ENCODE results near the gene LYVE1.

The LYVE1 gene

DNA sequence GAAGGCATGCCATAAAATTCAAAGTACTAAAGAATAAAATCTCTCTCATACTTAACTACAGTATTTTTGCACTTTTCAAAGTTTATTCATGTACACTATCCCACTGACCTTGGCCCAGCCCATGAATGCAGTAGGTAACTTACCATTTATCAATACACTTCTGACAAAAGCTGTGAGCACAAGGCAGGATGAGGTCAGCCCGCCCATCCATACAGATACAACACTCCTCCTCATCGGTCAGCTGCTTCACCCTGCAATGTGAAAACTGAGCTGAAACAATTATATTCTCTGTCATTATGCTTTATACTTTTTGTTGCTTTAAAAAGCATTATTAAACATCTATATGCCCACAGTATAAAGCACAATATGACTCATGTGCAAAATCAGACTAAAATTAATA is 49.6 kb downstream of the LYVE1 start:
- no peak for DNase-seq

DNA sequence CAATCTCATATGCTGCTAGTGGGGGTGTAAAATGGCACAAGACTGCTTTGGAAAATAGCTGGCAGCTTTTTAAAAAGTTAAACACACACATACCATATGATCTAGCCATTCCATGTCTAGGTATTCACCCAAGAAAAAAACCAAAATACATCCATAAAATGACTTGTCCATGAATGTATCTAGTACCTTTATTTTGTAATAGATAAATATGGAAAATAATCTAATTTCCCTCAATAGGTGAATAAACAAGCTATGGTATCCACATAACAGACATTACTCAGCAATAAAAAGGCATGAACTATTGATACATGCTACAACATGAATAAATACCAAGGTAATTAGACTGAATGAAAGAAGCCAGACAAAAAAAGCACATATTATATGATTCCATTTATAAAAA is 50.3 kb downstream of the LYVE1 start:
- no peak for DNase-seq

DNA sequence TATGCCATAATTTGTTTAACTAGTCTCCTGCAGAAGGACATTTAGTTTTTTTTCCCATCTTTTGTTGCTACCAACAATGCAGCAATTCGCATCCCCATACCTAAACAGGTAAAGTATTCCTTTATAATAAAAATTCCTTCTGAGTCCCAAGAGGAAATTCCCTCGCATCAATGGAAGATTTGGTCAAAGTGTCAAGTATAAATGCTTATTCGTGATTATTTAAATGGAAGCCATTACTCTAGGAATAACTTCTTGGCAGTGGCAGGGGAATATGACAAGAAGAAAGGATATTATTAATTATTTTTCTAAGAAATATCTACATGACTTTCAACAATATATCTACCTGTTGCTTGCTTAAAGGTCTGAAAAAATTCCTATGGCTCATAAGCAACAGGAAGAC is 53.0 kb downstream of the LYVE1 start:
- no peak for DNase-seq

DNA sequence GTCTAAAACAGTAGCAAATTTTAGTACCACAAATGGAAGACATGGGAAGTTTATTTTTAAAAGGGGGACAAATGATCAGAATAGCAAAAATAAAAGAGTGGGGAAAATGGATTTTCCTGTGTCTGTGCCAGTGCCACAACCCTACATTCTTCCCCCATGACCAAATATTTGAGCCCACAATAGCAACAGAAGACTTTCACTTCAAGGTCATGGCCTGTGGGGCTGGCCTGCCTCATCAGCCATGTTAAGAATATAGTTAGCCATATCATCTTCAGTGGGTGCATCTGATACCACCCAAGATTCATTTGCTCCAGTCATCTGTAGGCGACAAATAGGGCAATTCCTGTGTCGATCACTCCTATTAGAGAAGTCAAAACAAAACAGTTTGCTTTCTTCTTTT is 53.8 kb downstream of the LYVE1 start:
- DNase-seq: no peak

DNA sequence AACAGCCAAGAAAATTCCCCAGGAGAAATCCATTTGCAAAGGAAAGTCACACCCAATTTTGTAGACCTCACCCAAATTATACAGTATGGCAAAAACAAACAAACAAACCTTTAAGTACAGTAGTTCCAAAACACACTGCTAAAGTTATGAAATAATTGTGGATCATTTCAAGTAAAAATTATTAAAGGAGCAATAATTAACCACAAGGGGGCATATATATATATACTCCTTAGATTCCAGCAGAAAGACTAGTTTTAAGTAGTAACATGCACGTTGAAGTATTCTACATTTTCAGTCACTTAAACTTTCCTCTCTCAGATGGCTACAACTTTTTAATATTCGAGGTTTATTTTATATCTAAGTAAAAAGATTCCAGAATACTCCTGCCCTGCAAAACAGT is 54.3 kb downstream of the LYVE1 start:
- DNase-seq: no peak

DNA sequence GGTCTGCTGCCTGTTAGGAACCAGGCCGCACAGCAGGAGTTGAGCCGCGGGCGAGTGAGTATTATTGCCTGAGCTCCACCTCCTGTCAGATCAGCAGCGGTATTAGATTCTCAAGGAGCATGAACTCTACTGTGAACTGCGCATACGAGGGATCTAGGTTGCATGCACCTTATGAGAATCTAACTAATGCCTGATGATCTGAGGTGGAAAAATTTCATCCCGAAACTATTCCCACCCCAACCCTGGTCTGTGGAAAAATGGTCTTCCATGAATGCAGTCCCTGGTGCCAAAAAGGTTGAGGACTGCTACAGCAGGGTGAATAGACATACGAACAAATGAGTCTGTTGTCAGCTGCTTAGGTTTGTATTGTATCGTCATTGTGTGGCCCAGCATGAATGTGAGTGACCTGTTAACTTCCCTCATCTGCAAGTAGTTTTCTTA is 57.3 kb downstream of the LYVE1 start:
- no peak for DNase-seq
